Breast epithelium (tissue), 4 donors: ENCODE measurements around the gene TRIM67. TPM values are rescaled to one million over a fixed set of nuclear protein-coding genes. Genes with fewer than 3 reads are reported as not detected.

Experiments
- DNase-seq, 2 donors: peaks; one replicate each; pipeline ENCODE4 v3.0.0-alpha.2; 2019; ENCODE audit warnings: low spot score in 2 of 2
- H3K27ac ChIP-seq, 2 donors: fragments of 200-600 bp; sonication (generic) in 1 of 2; one replicate each; pipeline ENCODE4 v1.5.1; 2016 to 2019; ENCODE audit warnings: mild to moderate bottlenecking in 1 of 2
- H3K27me3 ChIP-seq, 2 donors: fragments of 200-600 bp; sonication (generic) in 1 of 2; one replicate each; pipeline versions ENCODE4 v1.5.1 to v1.6.0; 2017 to 2019; ENCODE audit warnings: control low read depth in 1 of 2, mild to moderate bottlenecking in 1 of 2
- H3K36me3 ChIP-seq: fragments of 200-600 bp; one replicate; pipeline ENCODE4 v1.5.1; 2019
- H3K4me1 ChIP-seq, 2 donors: fragments of 200-600 bp; sonication (generic); one replicate each; pipeline ENCODE4 v1.5.1; 2016 to 2019; ENCODE audit warnings: control low read depth in 1 of 2
- H3K4me3 ChIP-seq, 3 donors: fragments of 200-600 bp; sonication (generic); 1 replicate in 2 of 3; 2 replicates in 1 of 3; pipeline ENCODE4 v1.5.1; 2016 to 2019; ENCODE audit warnings: mild to moderate bottlenecking in 3 of 3, moderate library complexity in 2 of 3
- H3K9me3 ChIP-seq, 2 donors: fragments of 200-600 bp; sonication (generic) in 1 of 2; one replicate each; pipeline ENCODE4 v1.5.1; 2016 to 2019; ENCODE audit warnings: control low read depth in 1 of 2
- POLR2A ChIP-seq: fragments of 450-650 bp; IDR thresholded peaks from one replicate; pipeline ENCODE4 v1.6.1; 2016; ENCODE audit warnings: antibody characterized with exemption, mild to moderate bottlenecking, moderate library complexity
- POLR2AphosphoS5 ChIP-seq, 3 donors: sonication (generic); formaldehyde crosslinking; IDR thresholded peaks; one replicate each; pipeline ENCODE4 v1.6.1; 2017; ENCODE audit warnings: antibody characterized with exemption in 3 of 3
- intact Hi-C: fragments of 100-400 bp; cut with DNase I; formaldehyde crosslinking; loops from one replicate; pipeline ENCODE4 v1.15.1; 2023; ENCODE audit warnings: low total_unique reads
- total RNA-seq, 3 donors: library from RNA; depleted of rRNA; stranded (reverse); fragments of >200 nt; gene quantifications; one replicate each; pipeline ENCODE4 v1.1.0, GENCODE V29; 2016
- TF ChIP-seq, protein P1 (sequence below), 3 donors: fragments of 450-650 bp; IDR thresholded peaks; one replicate each; pipeline ENCODE4 v1.5.1; 2016 to 2017; ENCODE audit warnings: antibody characterized with exemption in 3 of 3, mild to moderate bottlenecking in 3 of 3, moderate library complexity in 3 of 3

The TRIM67 gene
- total RNA-seq, 3 donors from 2014 or later, result not detected

DNA sequence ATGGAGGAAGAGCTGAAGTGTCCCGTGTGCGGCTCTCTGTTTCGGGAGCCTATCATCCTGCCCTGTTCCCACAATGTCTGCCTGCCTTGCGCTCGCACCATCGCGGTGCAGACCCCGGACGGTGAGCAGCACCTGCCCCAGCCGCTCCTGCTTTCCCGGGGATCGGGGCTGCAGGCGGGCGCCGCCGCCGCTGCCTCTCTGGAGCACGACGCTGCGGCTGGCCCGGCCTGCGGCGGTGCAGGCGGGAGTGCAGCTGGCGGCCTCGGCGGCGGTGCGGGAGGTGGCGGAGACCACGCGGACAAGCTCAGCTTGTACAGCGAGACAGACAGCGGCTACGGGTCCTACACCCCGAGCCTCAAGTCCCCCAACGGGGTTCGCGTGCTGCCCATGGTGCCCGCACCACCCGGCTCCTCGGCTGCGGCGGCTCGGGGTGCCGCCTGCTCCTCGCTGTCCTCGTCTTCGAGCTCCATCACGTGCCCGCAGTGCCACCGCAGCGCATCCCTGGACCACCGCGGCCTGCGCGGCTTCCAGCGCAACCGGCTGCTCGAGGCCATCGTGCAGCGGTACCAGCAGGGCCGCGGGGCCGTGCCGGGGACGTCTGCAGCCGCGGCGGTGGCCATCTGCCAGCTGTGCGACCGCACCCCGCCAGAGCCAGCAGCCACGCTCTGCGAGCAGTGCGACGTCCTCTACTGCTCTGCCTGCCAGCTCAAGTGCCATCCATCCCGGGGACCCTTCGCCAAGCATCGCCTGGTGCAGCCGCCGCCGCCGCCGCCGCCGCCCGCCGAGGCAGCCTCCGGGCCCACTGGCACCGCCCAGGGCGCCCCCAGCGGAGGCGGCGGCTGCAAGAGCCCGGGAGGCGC lies 1.3 kb downstream of the TRIM67 start:
- Histone ChIP-seq H3K27ac (no peak overlapping the region), H3K9me3 (no peaks in the 10 kb centered on the region), H3K4me3 (peak overlapping the region in 2 of 3 donors; percentile 39 to 62), H3K36me3 (no peaks in the 10 kb centered on the region), H3K4me1 (peaks cover 4 to 18% of the 10 kb centered on the region in 2 donors), H3K27me3 (peaks cover 3 to 74% of the 10 kb centered on the region in 2 donors)
- TF ChIP-seq POLR2A (no peak), POLR2AphosphoS5 (IDR thresholded peaks at IDR 0.05) (no peak)
- TF ChIP-seq, protein P1, sequence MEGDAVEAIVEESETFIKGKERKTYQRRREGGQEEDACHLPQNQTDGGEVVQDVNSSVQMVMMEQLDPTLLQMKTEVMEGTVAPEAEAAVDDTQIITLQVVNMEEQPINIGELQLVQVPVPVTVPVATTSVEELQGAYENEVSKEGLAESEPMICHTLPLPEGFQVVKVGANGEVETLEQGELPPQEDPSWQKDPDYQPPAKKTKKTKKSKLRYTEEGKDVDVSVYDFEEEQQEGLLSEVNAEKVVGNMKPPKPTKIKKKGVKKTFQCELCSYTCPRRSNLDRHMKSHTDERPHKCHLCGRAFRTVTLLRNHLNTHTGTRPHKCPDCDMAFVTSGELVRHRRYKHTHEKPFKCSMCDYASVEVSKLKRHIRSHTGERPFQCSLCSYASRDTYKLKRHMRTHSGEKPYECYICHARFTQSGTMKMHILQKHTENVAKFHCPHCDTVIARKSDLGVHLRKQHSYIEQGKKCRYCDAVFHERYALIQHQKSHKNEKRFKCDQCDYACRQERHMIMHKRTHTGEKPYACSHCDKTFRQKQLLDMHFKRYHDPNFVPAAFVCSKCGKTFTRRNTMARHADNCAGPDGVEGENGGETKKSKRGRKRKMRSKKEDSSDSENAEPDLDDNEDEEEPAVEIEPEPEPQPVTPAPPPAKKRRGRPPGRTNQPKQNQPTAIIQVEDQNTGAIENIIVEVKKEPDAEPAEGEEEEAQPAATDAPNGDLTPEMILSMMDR (IDR thresholded peaks at IDR 0.05), result no peak
- no peak for DNase-seq
- intact Hi-C loops, result no loop called here

DNA sequence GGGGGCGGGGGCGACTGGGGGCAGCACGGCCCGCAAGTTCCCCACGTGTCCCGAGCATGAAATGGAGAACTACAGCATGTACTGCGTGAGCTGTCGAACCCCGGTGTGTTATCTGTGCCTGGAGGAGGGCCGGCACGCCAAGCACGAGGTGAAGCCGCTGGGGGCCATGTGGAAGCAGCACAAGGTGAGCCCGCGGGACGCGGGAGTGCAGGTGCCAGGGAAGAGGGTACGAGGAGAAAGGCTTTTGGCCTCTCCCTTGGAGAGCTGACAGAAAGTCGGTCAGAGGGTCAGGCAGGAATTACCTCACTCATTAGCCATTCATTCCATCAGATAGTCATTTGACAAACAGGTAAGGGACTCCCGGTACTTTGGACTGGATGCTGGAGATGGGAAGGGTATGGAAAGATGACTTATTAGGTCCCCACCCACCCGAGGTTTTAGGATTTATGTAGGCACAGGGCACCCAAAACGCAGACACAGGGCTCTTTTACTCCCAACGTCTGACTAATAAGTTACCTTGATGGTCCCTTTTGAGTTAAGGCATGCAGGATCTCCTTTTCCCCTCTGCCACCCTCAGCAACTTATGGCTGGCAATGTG lies 2.1 kb downstream of the TRIM67 start:
- peaks cover 3 to 69% of the 10 kb centered on the region in 2 donors for H3K27me3 ChIP-seq
- intact Hi-C loops, result no loop called here
- DNase-seq, result no peak
- H3K36me3 ChIP-seq, result no peaks in the 10 kb centered on the region
- H3K9me3 ChIP-seq, result no peaks in the 10 kb centered on the region
- peak overlapping the region in 1 of 3 donors; percentile 62 for H3K4me3 ChIP-seq
- TF ChIP-seq POLR2A, result no peak
- TF ChIP-seq, protein P1 (IDR thresholded peaks at IDR 0.05), result no peak
- TF ChIP-seq POLR2AphosphoS5 (IDR thresholded peaks at IDR 0.05), result no peak
- peaks cover 4 to 18% of the 10 kb centered on the region in 2 donors for H3K4me1 ChIP-seq
- no peak overlapping the region for H3K27ac ChIP-seq

DNA sequence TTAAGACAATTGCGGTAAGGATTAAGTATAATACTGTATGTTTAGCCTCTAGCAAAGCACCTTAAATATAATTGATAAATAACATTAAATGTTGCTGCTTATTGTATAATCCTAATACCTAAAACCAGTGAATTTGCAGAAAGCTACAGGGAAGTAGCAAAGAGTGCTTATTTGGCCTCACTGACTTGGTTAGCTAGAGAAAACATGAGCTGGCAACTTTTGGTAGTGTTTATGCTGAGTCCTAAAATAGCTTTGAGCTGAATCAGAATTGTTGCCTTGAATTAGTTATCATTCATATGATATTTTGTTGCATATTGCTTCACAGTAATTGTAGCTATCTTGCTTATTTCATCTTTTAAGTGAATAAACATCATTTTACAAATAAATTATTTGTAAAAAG lies 3.5 kb downstream of the TRIM67 start:
- Histone ChIP-seq H3K4me1 (peaks cover 4 to 18% of the 10 kb centered on the region in 2 donors), H3K27ac (no peak overlapping the region), H3K27me3 (peaks cover 3 to 60% of the 10 kb centered on the region in 2 donors), H3K36me3 (no peaks in the 10 kb centered on the region), H3K9me3 (no peaks in the 10 kb centered on the region), H3K4me3 (no peak overlapping the region)
- DNase-seq, result no peak
- intact Hi-C loops, result no loop called here
- TF ChIP-seq POLR2AphosphoS5 (IDR thresholded peaks at IDR 0.05), result no peak
- TF ChIP-seq POLR2A, result no peak
- TF ChIP-seq, protein P1 (IDR thresholded peaks at IDR 0.05), result no peak

DNA sequence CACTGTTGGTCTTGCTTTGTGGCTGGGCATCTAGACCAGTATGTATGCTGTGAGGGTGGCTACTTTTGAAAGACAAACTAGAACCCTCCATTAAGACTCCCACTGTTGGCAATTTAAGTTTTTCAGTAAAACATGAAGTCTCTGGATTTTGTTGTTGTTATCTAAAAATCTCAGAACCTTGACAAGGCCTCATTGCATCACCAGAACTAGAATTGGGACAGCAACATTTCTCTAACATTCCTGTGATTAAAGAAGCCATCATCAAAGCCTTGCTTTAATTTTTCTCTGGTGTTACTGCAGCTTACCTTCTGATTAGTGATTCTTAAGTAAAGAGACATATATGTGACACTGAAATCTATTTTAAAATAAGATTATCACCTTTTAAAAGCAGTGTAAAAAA lies 4.5 kb downstream of the TRIM67 start:
- no peak for TF ChIP-seq POLR2A
- TF ChIP-seq POLR2AphosphoS5 (IDR thresholded peaks at IDR 0.05), result no peak
- TF ChIP-seq, protein P1 (IDR thresholded peaks at IDR 0.05), result no peak
- no peaks in the 10 kb centered on the region for H3K9me3 ChIP-seq
- H3K36me3 ChIP-seq, result no peaks in the 10 kb centered on the region
- no peak overlapping the region for H3K27ac ChIP-seq
- DNase-seq, result no peak
- peaks cover 3 to 50% of the 10 kb centered on the region in 2 donors for H3K27me3 ChIP-seq
- H3K4me3 ChIP-seq, result no peak overlapping the region
- intact Hi-C loops, result no loop called here
- peaks cover 4 to 18% of the 10 kb centered on the region in 2 donors for H3K4me1 ChIP-seq

DNA sequence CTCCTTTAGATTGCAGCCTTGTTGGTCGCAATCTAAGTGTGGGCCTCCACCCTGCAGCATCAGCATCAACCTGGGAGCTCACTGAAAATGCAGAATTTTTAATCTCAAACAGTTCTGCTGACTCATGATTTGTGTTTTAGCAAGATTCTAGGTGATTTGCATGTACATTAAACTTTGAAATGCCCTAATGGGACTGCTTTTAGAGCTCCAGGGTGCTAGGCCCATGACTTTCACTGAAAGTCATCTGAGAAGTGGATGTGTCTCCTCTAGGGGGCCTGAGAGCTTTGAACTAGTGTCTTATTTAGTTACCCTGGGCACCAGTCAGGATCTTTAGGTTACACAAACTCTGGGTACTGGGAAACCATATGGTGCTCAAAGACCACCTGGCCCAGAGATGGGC lies 9.0 kb downstream of the TRIM67 start:
- no peak for TF ChIP-seq POLR2AphosphoS5 (IDR thresholded peaks at IDR 0.05)
- TF ChIP-seq, protein P1 (IDR thresholded peaks at IDR 0.05), result no peak
- no peak for TF ChIP-seq POLR2A
- intact Hi-C loops, result no loop called here
- H3K9me3 ChIP-seq, result no peaks in the 10 kb centered on the region
- no peak overlapping the region for H3K4me3 ChIP-seq
- H3K4me1 ChIP-seq, result no peaks in the 10 kb centered on the region
- H3K27me3 ChIP-seq, result peaks cover 0 to 15% of the 10 kb centered on the region in 2 donors
- H3K27ac ChIP-seq, result no peak overlapping the region
- H3K36me3 ChIP-seq, result no peaks in the 10 kb centered on the region
- DNase-seq, result no peak
